Amygdala (tissue), 56 donors: ENCODE results near the gene XIRP1.
A peak's percentile ranks its signal among the peaks of the same experiment; 100 is the strongest.

Experiments
- DNase-seq, 56 donors: peaks; one replicate each; lab custom pipeline; 2025; lab: John Stamatoyannopoulos, UW

The XIRP1 gene

DNA sequence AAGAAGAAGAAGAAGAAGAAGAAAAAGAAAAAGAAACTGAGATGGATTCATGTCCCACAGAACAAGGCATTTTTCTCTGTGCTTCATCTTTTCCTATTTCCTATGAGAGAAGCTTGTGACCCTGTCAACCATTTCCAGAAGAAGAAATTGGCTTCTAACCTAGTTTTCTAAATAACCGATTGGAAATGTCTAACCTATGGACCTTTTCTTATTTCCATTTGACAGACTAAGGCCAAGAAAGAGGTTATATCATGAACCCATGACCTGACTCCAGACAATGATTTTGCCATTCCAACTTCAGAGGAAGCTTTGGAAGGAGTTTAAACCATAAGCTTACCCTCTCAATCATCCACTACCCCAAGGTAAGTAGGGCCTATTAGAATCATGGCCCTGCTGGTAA, 22.7 kb downstream of the XIRP1 start:
- no peak for DNase-seq

DNA sequence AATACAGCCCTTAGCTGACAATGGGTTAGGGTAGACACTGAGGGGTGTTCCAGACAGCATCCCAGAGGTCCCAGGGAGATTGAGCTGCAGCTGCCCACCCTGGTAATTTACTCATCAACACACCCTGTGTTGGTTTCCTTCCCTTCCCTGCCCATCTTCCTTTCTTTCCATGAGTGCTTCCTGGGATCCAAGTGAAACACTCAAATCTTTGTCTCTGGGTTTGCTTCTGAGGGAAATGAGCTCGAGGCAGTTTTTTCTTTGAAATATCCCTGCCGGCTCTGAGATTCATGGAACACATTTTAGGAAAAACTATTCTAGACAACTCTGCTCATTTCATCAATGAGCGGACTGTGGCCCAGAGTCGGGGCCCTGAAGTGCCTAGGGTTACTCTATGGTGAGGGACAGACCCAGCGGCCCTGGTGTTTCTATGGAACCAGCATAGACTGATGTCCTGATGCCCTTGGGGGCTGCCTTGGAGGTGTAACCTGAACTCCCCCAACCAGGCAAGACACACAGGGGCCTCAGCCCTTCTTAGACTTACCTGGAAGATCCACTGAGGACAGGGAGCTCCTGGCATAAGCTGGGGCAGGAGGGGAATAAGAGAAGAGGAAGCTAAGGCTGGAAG, 24.1 kb downstream of the XIRP1 start:
- DNase-seq: no peak

DNA sequence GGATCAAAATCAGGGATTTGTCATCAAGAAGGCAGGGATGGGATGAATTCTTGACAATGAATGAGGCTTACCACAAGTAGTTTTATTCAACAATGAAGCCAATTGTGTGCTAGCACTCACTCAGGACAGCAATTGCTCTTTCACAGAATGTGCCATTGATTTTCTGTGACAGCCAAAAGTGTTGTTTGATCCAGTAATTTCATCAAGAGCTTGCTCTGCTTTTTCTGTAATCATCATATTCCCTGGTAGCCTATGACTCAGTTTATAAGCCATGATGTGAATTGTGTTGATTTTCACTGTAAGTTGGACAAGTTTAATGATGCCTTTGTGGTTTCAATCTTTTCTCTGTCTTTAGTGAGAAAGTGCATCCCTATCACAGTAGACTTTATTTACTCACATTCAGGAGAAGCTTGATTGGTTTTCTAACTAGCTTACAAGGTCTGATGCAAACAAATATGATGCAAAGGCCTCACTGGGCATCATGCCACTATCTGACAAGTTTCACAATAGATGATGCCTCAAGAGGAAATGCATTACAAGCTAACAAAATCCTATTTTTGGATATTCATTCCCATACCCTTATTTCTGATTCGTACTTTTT, 25.4 kb downstream of the XIRP1 start:
- peak in 6 of 56 donors; percentile 18 to 64 (median 37) for DNase-seq

DNA sequence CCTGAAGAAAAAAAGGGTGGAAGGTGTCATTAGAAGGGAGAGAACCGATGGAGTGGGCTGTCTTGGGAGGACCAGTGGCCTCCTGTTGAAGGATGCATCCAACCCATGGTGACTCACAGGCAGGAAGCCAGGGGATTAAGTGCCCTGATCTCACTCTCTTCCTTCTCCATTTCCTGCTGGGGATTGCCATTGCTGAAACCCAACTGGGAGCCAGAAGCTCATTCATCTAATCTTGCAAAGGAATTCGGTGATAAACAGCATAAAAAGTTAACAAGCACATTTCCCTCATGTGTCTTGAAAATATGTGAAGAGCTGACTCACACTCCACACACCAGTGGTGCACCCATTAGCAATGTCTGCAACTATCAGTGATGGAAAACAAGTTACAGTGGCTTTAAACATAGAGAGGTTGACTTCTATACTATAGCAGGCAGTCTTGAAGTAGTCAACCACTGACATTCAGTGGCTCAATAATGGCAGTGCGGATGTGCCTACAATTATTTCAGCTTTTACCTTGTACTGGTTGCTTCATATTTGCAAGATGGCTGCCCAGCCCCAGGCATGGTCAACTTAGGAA, 26.2 kb downstream of the XIRP1 start:
- no peak for DNase-seq

DNA sequence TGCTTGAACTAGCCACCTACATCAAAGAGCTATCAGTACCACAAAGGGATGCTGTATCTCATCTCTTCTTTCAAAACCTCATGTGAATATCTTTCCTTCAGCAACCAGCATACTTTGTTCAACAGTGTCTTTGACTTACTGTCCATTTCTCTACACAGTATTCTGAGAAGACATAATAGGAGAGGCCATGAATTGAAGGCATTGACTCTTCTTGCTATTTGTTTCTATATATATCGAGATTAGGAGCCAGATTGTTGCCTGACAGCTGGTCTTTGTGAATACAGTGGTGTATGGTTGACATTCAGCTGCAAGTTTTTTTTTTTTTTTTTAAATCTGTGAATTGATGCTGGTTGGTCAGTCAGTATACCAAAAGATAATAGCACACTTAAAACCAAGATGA, 26.9 kb downstream of the XIRP1 start:
- no peak for DNase-seq

DNA sequence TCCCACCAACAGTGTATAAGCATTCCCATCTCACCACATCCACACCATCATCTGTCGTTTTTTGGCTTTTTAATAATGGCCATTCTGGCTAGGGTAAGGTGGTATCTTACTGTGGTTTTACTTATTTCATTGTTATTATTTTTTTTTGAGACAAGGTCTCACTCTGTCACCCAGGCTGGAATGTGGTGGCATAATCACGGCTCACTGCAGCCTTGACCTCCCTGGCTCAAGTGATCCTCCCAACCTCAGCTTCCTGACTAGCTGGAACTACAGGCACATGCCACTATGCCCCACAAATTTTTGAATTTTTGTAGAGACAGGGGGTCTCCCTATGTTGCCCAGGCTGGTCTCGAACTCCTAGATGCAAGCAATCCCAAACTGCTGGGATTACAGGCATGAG, 28.0 kb downstream of the XIRP1 start:
- DNase-seq: no peak

DNA sequence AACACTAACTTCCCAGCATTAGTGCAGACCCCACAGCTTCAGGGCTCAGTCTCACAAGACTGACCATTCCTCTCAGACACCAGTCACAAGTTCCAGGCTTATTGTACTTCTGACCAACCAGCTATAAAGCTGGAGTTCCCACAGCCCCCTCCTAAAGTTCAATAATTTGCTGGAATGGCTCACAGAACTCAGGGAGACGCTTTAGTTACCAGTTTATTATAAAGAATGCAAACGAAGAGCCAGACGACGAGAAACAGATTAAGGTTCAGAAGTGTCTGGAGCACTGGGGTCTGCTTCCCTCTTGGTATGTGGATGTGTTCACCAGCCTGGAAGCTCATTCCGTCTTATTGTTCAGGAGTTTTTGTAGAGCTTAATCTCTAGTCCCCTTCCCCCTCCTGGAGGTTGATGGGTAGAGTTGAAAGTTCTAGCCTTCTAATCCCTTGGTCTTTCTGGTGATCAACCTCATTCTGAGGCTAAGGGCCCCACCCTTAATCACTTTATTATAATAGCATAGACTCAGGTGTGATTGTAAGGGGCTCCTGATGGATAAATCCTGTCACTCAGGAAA, 34.2 kb downstream of the XIRP1 start:
- DNase-seq: no peak

DNA sequence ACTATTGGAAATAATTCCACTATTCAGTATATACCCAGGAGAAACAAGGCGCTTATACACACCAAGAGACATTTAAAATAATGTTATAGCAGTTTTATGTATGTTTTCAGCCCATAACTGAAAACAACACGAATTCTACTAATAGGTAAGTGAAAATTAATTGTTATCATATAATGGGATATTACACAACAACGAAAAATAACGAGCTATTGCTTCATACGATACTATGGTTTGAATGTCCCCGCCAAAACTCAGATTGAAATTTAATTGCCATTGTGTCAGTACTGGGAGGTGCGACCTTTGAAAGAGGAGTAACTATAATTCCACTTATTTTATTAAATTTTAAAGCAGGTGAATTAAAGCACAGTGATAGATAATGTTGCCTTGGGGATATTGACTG, 35.0 kb downstream of the XIRP1 start:
- no peak for DNase-seq

DNA sequence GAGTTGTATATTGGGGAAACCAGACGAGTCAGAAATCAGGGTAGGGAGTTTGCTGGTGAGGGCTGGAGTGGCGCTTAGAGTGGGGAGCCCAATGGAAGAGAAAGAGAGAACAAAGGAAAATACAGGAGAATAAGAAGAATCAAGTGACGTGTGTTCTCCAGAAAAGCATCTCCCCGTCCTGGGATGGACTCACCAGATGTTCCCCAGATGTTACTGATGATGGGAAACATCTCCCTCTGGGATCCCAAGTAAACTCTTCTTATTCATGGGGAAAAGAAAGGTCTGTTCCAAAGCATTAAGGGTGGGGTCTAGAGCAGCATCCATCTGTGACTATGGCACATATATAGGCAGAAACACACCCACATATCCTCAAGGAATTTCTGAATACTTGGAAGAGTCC, 36.0 kb downstream of the XIRP1 start:
- DNase-seq: no peak

DNA sequence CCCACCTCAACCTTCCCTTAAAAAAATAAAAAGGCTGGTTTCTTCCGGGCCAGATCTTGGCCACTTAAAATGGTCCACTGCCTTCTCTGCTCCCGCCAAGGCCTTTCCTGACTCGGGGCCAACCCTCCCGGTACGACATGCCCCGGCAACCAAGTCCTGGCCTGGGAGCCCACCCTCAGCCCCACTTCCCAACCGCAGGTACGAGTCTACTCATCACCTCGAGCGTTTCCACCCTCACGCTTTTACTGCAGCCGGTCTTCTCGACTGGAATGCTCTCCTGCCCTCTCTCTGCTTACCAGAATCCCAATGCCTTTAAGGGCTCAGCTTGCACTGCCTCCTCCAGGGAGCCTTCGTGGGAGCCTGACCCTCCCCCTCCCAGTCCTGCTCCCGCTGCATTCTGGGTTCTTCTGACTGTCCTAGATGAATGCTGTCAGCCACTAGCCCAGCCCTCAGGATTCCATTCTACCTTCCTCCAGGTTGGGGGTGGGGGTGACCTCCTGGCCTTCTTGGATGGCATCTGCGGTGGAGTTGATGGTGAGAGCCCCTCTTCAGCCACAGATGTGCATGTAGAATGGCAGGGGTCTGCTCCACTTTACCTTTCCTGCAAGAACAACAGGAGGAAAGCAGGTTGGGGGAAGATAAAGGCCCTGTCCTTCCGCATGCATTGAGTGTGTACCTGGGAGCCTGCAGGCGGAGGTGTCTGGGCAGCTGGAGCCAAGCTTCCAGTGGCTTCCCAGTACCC, 37.9 kb downstream of the XIRP1 start:
- peak in 1 of 56 donors; percentile 33 for DNase-seq

DNA sequence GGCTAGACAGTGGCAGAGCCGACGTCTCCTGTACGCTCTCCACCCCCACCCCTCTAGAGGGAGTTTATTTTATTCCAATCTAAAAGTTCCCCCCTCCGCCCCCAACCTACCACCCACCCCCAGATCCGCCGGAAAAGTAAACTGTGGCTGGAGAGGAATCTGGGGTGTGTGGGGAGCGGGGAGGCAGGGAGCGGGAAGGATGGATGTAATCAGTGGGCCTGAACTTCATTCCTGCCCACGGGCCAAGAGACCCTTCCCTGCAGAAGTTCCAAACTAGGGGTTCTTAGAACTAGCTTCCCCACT, 38.5 kb downstream of the XIRP1 start:
- DNase-seq: no peak

DNA sequence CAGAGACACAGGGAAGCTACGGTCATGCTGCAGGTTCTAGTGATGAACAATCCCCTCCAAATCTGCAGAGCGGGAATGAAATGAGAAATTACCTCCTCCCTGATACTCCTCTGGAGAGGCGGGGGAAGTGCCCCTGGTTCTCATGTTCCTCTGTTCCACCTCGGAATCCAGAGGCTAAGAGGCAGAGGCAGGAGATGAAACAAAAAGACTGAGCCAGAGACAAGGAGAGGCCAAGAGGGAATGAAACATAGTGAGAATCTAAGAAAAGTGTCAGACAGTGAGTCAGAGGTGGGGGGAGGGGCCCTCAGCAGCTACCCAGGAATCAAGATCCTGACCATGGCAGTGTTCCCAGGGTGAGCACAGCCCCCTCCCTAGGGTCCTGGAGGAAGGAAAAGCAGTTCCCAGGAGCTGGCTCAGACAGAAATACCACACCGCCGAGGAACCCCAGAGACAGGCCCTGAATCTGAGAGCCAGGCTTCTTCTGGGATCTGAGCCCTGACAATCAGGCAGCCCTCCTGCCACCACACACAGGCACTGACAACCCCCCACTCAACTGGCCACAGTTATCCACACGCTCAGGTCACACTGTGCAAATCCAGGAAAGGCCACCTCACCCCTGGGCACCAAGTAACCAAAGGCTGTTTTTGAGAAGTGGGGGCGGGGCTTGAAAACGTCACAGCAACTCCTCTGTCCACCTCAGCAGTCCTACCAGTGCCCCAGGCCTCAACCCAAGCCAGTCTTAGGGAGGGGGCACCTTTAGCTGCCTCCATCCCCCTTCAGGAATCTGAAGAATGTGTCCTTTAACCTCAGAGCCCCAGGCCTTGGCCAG, 41.4 kb downstream of the XIRP1 start:
- peak in 42 of 56 donors; percentile 27 to 89 (median 58) for DNase-seq

DNA sequence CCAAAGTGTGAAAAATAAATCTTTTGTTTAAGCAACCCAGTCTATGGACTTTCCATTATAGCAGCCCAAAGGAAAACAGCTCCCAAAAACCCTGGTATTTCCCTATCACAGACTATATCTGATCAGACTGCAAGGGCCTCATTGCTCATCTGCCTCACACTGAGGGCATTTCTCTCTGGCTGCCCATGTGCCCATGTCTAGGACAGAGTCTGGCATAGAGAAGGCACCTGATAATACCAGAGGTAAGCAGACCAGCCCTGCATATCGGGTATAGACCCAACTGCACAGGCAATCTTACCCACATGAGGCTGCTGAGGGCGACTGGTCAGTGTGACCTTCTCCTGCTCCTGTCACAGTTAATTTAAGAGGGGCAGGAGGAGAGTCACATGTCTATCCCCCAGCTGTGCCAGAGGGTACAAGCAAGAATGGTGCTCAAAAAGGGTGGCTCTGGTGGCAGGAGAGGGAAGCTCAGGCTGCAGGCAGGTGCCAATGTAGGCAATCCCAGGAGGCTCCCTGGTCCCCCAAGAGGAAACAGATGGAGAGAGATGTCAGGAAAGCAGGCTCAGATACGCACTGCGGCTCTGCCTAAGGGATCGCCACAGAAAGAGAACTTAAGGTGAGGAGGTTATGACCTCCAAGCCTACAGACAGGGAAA, 42.1 kb downstream of the XIRP1 start:
- DNase-seq: peak in 1 of 56 donors; percentile 41

DNA sequence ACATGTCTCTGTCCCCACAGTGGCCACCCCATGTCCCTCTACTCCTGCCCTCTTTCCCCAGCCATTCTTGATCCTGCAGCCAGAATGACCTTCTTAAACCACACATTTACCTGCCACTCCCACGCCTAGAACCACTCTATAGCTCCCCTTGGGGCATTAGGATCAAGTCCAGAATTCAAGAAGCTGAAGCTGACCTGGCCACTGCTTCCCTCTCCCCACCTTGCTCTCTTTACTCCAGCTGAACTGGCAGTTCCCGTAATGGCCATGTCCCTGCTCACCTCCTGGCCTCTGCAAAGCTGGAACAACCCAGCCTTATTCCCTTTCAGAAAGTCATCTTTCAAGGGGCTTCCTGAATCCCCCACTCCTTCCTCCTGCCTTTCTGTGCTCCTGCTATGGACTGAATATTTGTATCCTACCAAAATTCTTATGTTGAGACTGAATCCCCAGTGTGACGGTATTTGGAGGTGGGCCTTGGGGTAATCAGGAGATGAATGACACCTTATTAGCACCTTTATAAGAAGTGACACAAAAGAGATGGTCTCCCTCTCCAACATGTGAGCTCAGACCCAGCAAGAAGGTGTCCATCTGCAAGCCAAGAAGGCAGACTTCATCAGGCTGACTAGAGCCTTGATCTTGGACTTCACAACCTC, 42.8 kb downstream of the XIRP1 start:
- no peak for DNase-seq

DNA sequence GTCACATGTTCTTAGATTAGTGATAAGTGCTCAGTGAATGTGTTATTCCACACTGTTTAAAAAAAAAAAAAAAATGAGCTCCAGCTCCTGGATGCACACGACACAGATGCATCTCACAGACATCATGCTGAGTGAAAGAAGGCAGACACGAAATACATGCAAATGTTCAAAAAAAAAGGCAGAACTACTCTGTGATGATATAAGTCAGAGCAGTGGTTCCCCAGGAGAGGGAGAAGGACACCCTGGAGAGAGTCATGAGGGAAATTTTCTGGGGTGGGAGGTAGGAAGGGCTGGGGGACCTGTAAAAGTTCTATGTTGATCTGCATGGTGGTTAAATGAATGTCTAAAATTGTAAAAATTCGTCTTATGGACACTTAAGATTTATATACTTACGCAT, 43.3 kb downstream of the XIRP1 start:
- no peak for DNase-seq

DNA sequence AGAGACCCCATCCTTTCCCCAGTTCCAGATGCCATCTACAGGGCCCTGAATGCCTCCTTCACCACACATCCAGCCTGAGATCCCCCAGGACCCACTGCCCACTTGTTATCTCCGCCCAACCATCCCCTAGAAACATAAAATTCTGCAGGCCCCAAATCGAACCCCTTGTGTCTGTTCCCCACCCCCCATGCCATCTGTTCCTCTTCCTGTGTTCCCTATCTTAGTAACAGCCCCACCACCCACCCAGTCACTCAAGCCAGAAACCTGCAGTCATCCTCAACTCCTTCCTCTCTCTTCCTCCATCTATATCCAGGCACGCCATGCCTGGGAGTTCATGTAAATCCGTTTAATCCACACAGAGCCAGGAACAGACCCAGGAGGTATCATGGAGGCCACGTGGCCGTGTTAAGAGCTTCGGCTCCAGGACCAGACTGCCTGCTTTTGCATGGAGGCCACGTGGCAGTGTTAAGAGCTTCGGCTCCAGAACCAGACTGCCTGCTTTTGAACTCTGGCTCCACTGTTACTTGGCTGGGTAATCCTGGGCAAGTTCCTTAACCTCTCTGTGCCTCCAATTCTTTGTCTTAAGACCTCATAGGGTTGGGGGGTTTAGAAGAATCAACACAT, 43.8 kb downstream of the XIRP1 start:
- DNase-seq: peak in 4 of 56 donors; percentile 24 to 40 (median 26)

DNA sequence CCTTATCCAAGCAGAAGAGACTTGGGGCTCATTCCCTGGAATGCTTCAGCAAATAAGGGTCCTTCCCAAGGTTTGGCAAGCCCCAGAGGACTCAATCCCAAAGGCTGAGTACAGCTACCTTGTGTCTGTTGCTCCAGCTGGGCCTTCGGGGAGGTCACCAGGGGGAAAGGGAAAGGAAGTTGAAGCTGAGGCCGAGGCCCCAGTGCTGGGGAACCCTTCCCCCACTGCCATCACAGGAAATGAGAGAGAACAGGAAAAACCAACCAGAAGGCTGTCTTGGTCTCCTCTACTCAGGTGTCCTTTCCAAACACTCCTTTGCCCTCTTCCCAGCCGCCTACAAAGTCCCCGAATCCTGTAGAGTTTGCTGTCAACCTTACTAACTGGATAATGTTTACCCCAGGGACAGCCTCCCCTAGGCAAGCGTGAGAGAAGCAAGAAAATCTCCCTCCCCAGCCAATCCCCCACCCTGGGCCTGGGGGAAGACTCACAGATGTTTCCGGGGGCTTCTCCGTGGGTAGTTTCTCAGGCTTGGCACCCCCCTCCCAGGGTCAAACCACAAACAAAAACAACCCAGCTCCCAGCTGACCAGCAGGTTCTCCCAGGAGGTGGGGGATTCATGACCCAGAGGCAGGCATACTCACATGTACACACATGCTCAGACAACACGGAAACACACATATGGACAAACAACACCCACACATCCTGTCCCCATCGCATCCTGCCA, 44.5 kb downstream of the XIRP1 start:
- peak in 6 of 56 donors; percentile 12 to 56 (median 44) for DNase-seq
